GM18858 (cell line): ENCODE data around the gene ZFYVE21.
"Not testable (repeated sequence)": the region's sequence is repeated elsewhere in the genome, so short reads cannot be mapped to it uniquely, and the experiment has no call there.

ENCODE experiments used
- ATAC-seq: cut with Tn5 transposase; IDR thresholded peaks from one replicate; pipeline ENCODE4 v1.9.1; 2021; ENCODE audit not compliant: unreplicated experiment

The ZFYVE21 gene

DNA sequence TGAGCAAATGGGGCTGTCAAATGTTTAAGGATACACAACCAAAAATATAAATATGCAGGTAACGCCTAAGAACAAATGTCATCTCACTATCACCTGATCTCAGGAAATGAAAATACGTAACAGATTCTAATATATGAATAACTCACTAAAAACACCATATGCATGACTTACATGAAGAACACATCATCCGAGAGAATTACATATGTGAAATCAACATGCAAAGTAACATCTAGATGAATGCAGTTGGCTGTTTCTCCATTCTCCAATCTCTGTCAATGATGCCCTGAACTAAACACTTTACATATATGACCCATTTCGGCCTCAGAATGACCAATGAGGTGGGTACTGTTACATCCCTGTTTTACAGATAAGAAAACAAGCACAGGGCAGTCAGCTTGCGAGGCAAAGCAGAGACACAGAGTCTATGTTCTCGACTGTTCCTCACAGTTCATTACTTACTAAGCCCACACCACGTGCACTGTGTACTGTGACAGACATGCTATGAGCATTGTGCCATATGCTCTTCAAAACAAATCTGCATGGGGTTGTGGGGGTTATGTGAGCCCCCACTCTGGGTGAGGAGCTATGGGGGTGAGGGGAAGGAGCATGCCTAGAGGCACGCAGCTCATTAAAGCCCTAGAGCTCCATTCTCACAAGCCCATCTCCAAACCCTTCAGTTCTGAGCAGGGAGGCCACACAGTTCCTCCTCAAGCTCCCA is 42.6 kb downstream of the ZFYVE21 start:
- no peak for ATAC-seq

GRCh38 chr14:103762036-103762435 is 46.4 kb downstream of the ZFYVE21 start:
- no peak for ATAC-seq

DNA sequence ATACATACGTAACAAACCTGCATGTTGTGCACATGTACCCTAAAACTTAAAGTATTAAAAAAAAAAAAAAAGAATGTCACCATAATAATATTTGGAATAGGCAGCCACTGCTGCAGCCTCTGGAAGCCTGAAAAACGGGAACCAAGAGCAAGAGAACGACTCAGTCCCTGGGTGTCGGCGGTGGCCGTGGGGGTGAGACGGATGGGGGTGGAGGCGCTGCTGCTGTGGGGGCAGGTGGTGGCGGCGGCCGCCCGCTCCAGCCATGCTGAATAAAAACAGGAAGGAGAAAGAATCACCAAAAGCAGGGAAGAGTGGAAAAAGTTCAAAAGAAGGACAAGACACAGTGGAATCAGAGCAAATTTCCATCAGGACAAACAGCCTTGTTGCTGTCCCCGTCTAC is 46.9 kb downstream of the ZFYVE21 start:
- no peak for ATAC-seq

- ATAC-seq = peak; percentile 80
These were observed 48.3 kb downstream of the ZFYVE21 start for GRCh38 chr14:103763730-103764488.

- no peak for ATAC-seq
These were observed 49.9 kb downstream of the ZFYVE21 start for GRCh38 chr14:103765526-103765925.

GRCh38 chr14:103767336-103767894 is 51.8 kb downstream of the ZFYVE21 start:
- ATAC-seq = no peak

DNA sequence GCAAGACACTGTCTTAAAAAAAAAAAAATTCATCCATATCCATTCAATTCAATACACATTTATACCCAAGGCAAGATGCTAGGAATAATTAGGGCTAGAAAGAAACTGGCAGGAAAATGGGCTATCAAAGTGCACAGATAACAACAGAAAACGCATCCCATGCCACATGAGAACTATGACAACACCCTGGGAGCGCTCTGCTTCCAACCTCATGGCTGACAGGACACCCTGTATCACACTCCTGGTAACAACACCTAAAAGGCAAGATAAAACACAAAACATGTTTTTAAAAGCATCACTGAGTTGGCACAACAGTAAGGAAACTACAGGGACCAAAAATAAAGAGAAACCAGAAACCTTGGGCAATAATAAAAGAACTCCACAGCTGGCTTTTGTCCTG is 54.9 kb downstream of the ZFYVE21 start:
- no peak for ATAC-seq

DNA sequence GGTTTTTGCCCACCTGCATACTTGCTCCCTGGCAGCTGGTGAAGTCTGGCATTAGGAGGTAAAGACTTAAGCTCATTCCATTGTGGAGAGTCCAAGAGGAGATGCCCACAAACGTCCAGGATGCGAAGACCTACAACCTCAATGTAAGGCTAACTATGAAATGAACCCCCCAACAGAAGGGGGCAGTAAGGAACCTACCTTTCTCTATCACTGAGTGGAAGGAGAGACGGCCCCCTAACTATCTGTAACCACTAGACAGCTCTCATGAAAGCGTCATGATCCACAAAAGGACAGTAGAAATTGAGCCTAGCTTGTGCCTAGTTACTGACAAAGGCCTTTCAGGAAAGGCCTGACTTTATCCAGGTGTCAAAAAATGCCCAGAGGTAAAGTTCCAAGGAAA is 55.3 kb downstream of the ZFYVE21 start:
- no peak for ATAC-seq

- no peak for ATAC-seq
These were observed 56.6 kb downstream of the ZFYVE21 start for GRCh38 chr14:103772078-103772712.

- no peak for ATAC-seq
These were observed 57.9 kb downstream of the ZFYVE21 start for GRCh38 chr14:103773521-103773920.

DNA sequence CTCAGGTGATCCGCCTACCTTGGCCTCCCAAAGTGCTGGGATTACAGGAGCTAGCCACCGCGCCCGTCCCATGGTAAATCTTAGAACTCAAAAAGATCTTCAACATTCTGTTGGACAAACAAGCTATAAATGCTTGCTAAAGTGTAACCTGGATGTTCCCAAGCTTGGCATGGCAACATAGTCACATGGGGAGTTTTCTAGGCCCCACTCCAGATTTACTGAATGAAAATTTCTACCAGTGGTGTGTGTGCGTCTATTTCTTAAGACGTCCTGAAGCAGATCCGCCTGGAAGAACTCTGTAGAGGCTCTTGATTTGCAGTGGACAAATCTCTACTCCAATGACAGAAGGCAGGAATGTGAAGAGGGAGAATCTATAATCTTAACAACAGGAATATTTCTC is 59.9 kb downstream of the ZFYVE21 start:
- no peak for ATAC-seq

GRCh38 chr14:103776319-103776718 is 60.7 kb downstream of the ZFYVE21 start:
- not testable (repeated sequence) for ATAC-seq

- ATAC-seq = no peak
These were observed 66.8 kb downstream of the ZFYVE21 start for GRCh38 chr14:103782376-103782775.
